Endothelial cell of umbilical vein (primary cell): Measurements from ENCODE around the gene SPTLC2. TPM values are rescaled to one million over a fixed set of nuclear protein-coding genes. Genes with fewer than 3 reads are reported as not detected.

ENCODE experiments used
- BruUV-seq: library from RNA; stranded (reverse); fragments of 400-500 nt; replicated peaks from 2 replicates; lab custom pipeline; 2021; lab: Mats Ljungman, UMichigan
- CTCF ChIA-PET: fragments of 300-600, 350-600 bp; sonication (Branson Sonifier 250); formaldehyde crosslinking; loops from one replicate; lab custom pipeline; 2021; ENCODE audit warnings: antibody characterized with exemption, inconsistent platforms; lab: Charles Lee
- POLR2A ChIA-PET: fragments of 300-600, 350-600 bp; sonication (Branson Sonifier 250); formaldehyde crosslinking; loops from one replicate; lab custom pipeline; 2021; ENCODE audit warnings: antibody characterized with exemption, inconsistent platforms; lab: Charles Lee
- DNase-seq: peaks from one replicate; pipeline ENCODE4 v3.0.0-alpha.2; 2011; ENCODE audit warnings: low read depth, low spot score
- FAIRE-seq: peaks from 2 replicates; lab custom pipeline; 2011; peaks lifted over from hg19 to GRCh38; lab: Jason Lieb, UNC
- H2AFZ ChIP-seq: 2 replicates; pipeline ENCODE4 v1.6.0; 2012; ENCODE audit warnings: low read depth, low read length, control low read depth, inconsistent platforms
- H3K27ac ChIP-seq: 2 replicates; pipeline ENCODE4 v1.5.1; 2011; ENCODE audit warnings: low read depth, mild to moderate bottlenecking, control low read depth, low read length, moderate library complexity; ENCODE audit not compliant: insufficient read depth
- H3K27me3 ChIP-seq, 2 experiments: 2 replicates each; pipeline versions ENCODE4 v1.6.0 to v1.6.1; 2011; ENCODE audit warnings: low read length in 2 of 2, mixed read lengths in 1 of 2; ENCODE audit not compliant: control insufficient read depth in 2 of 2, insufficient read depth in 2 of 2
- H3K36me3 ChIP-seq, 2 experiments: 2 replicates in 1 of 2; 3 replicates in 1 of 2; pipeline ENCODE4 v1.5.1; 2011; ENCODE audit warnings: low read length in 2 of 2, mild to moderate bottlenecking in 1 of 2, moderate library complexity in 1 of 2; ENCODE audit not compliant: control insufficient read depth in 2 of 2, insufficient read depth in 2 of 2; ENCODE audit errors: extremely low read depth in 1 of 2
- H3K4me1 ChIP-seq: 3 replicates; pipeline ENCODE4 v1.5.1; 2011; ENCODE audit warnings: mild to moderate bottlenecking, low read length; ENCODE audit not compliant: control insufficient read depth, insufficient read depth; ENCODE audit errors: extremely low read depth
- H3K4me2 ChIP-seq: 2 replicates; pipeline ENCODE4 v1.6.1; 2011; ENCODE audit warnings: low read length, control low read depth, mixed read lengths; ENCODE audit not compliant: insufficient read depth
- H3K4me3 ChIP-seq, 3 experiments: fragments of 200-600 bp in 1 of 3; sonication (generic), shearing (Covaris generic) in 1 of 3; replicated peaks in 1 of 3; 2 replicates each; pipeline ENCODE4 v1.5.1; 2011 to 2016; ENCODE audit warnings: control low read depth in 3 of 3, low read length in 3 of 3, mild to moderate bottlenecking in 2 of 3, inconsistent platforms in 1 of 3, low read depth in 1 of 3, moderate library complexity in 1 of 3; ENCODE audit not compliant: insufficient read depth in 1 of 3
- H3K79me2 ChIP-seq: 2 replicates; pipeline ENCODE4 v1.6.0; 2012; ENCODE audit warnings: low read length, inconsistent platforms; ENCODE audit not compliant: control insufficient read depth, insufficient read depth
- H3K9ac ChIP-seq: replicated peaks from 2 replicates; pipeline ENCODE3; 2011; ENCODE audit warnings: low read length, control low read depth; ENCODE audit not compliant: insufficient read depth; ENCODE audit errors: extremely low read depth
- H3K9me1 ChIP-seq: replicated peaks from 3 replicates; pipeline ENCODE4 v1.6.0; 2011; ENCODE audit warnings: mild to moderate bottlenecking, low read length; ENCODE audit not compliant: control insufficient read depth, insufficient read depth; ENCODE audit errors: extremely low read depth
- H3K9me3 ChIP-seq: replicated peaks from 2 replicates; pipeline ENCODE4 v1.5.1; 2012; ENCODE audit warnings: low read length, inconsistent platforms; ENCODE audit not compliant: control insufficient read depth, insufficient read depth
- H4K20me1 ChIP-seq: replicated peaks from 2 replicates; pipeline ENCODE3; 2011; ENCODE audit warnings: mild to moderate bottlenecking, low read length; ENCODE audit not compliant: control insufficient read depth, insufficient read depth; ENCODE audit errors: extremely low read depth
- CTCF ChIP-seq, 2 donors: IDR thresholded peaks; 1 replicate in 1 of 2; 2 replicates in 1 of 2; pipeline ENCODE4 v1.5.1; 2011; ENCODE audit warnings: low read length in 2 of 2, mild to moderate bottlenecking in 2 of 2, moderate library complexity in 2 of 2, control low read depth in 1 of 2, inconsistent platforms in 1 of 2, low read depth in 1 of 2; ENCODE audit not compliant: insufficient read depth in 1 of 2; ENCODE audit errors: extremely low read depth in 1 of 2
- FOS ChIP-seq: IDR thresholded peaks from 2 replicates; pipeline ENCODE4 v1.6.1; 2011; ENCODE audit warnings: mild to moderate bottlenecking, low read length, moderate library complexity, borderline replicate concordance; ENCODE audit not compliant: insufficient read depth
- GATA2 ChIP-seq: IDR thresholded peaks from 2 replicates; pipeline ENCODE4 v1.7.0; 2011; ENCODE audit warnings: low read depth, mild to moderate bottlenecking, moderate library complexity, mixed read lengths, low read length; ENCODE audit not compliant: insufficient read length, insufficient read depth
- JUN ChIP-seq: IDR thresholded peaks from 2 replicates; pipeline ENCODE4 v1.6.1; 2011; ENCODE audit warnings: borderline replicate concordance, low read depth; ENCODE audit not compliant: insufficient read length, insufficient read depth
- MYC ChIP-seq: IDR thresholded peaks from one replicate; pipeline ENCODE4 v1.6.1; 2011; ENCODE audit warnings: mild to moderate bottlenecking, low read depth, low read length
- POLR2A ChIP-seq: IDR thresholded peaks from 2 replicates; pipeline ENCODE4 v1.6.1; 2012; ENCODE audit warnings: low read depth, mild to moderate bottlenecking, control low read depth, low read length
- dilution Hi-C: fragments of 300-500 bp; cut with MboI; formaldehyde crosslinking; loops from one replicate; pipeline ENCODE4 v1.15.0; 2019; ENCODE audit warnings: low sequenced_read_pairs; ENCODE audit not compliant: extremely low pct_ligation_motif_present
- intact Hi-C: fragments of 100-400 bp; cut with micrococcal nuclease; formaldehyde crosslinking; loops from one replicate; pipeline ENCODE4 v1.10.0; 2022
- polyA plus RNA-seq, 4 experiments: library from polyadenylated mRNA; depleted of rRNA in 3 of 4; stranded (reverse) in 3 of 4; unstranded in 1 of 4; fragments of >200 nt; gene quantifications; 2 replicates each; pipeline versions ENCODE4 v1.2.1 to v1.2.3, GENCODE V29; 2011 to 2012; ENCODE audit warnings: missing spikeins in 1 of 4
- total RNA-seq: library from RNA; stranded (reverse); gene quantifications from 2 replicates; pipeline ENCODE4 v1.2.3, GENCODE V29; 2021

Gene SPTLC2
- total and polyA plus RNA-seq, 2 donors (not counting 3 experiments of a cell fraction or from before 2014, with no cell fraction given): 19.1 to 71.3 TPM

- CTCF ChIA-PET: interaction anchor here (2.1 kb wide), 1 partner anchor 11 kb away, joined by 12 read pairs; no protein-coding TSS in a partner anchor
- FAIRE-seq (no peak), DNase-seq (no peak)
- Histone ChIP-seq H3K4me3 (no peak overlapping the region), H3K9me3 (no peaks in the 10 kb centered on the region), H3K79me2 (no peaks in the 10 kb centered on the region), H3K27ac (no peak overlapping the region), H2AFZ (no peak overlapping the region), H3K36me3 (peaks cover 12 to 14% of the 10 kb centered on the region in 2 experiments), H3K9ac (no peak overlapping the region), H3K4me2 (no peak overlapping the region), H3K4me1 (no peaks in the 10 kb centered on the region), H3K9me1 (no peaks in the 10 kb centered on the region), H4K20me1 (no peaks in the 10 kb centered on the region), H3K27me3 (no peaks in the 10 kb centered on the region)
- POLR2A ChIA-PET: no interaction called here
- intact Hi-C loops: no loop called here
- BruUV-seq: no TSS peak
- dilution Hi-C loops: no loop called here
- TF ChIP-seq GATA2 (no peak), CTCF (IDR thresholded peaks at IDR 0.05; ENCODE audit: extremely low read depth in 1 of 2, insufficient read depth in 1 of 2, low read depth in 1 of 2, low read length in 2 of 2) (no peak), JUN (no peak), MYC (no peak), POLR2A (no peak), FOS (no peak)
Observed at GRCh38 chr14:77470224-77470870, 146.1 kb downstream of the SPTLC2 start.
